NK-92 (cell line): ENCODE data around the gene PTPN14.

ENCODE experiments used
- DNase-seq: peaks from one replicate; lab custom pipeline; 2025; ENCODE audit not compliant: unreplicated experiment; lab: John Stamatoyannopoulos, UW

The PTPN14 gene

DNA sequence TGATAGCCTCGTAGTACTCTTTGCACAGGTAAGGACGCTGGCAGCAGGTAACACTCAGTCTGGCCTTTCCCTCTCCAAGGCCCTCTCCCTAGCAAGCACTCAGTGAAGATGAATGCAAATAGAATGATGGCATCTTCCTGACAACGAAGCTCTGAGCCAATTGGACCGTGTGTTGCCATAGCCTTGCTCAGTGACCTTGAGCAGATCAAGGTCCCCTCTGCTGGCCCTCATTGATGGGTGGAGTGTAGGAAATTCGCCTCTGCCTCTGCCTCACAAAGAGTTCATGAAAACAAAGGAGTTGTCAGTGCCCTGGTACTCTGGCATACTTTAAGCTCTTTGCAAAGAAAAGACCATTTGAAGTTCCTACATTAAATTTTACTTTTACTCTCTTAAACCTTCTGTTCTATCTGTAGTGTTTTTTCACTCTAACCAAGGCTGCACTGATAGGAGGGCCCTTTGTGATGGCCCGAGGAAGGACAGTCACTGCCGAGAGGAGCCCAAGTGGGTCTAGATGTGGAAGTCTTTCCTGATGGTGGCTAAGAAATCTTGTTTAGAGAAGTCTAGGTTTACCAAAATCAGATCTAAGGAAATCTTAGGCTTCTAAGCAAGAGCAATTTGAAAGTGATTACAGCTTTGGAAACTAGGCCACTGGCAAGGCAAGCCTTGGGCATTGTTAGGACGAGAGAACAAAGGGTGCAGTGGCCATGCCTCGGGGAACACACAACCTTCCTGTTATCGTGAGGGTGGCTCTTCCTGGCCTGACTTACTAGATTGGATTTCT lies 232.3 kb downstream of the PTPN14 start:
- DNase-seq: no peak

GRCh38 chr1:214318356-214318755 lies 233.0 kb downstream of the PTPN14 start:
- no peak for DNase-seq

DNA sequence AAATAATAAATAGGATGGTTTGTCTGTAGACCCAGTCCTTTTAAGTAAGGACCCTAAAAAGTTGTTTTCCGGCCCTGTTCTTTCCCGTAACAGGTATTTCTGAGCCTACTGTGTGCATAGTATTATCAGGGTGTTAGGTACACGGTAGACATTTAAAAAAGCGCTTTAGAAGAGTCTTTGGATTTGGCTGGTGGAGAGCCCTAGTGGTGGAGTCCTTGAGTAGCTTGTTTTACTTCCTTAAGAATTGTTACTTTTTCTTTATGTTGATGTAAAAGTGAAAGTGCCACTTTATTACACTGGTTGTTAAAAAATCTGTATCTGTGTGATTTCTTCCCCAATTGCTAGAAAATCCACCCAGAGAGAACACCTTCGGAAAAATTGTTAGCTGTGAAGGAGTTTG lies 233.7 kb downstream of the PTPN14 start:
- no peak for DNase-seq

GRCh38 chr1:214317300-214317699 lies 234.1 kb downstream of the PTPN14 start:
- no peak for DNase-seq

DNA sequence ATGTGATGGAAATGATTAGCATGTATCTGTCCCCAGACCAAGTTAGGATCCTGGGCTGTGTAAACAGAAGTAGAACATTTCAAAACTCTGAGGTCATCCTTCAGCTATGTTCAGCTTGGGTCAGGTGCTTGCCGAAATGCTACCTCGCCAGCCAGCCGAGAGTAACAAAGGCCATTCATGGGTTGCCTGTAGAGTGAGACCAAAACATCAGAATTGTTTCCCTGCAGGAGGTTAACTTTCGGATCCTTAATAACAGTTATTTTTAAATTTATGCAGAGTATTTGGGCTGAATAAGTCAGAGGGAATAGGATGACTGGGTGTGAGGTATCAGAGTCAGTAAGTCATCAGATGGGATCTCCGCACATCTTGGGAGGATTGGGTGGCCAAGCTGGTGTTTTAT lies 234.8 kb downstream of the PTPN14 start:
- no peak for DNase-seq

GRCh38 chr1:214314178-214314843 lies 237.1 kb downstream of the PTPN14 start:
- DNase-seq: no peak

DNA sequence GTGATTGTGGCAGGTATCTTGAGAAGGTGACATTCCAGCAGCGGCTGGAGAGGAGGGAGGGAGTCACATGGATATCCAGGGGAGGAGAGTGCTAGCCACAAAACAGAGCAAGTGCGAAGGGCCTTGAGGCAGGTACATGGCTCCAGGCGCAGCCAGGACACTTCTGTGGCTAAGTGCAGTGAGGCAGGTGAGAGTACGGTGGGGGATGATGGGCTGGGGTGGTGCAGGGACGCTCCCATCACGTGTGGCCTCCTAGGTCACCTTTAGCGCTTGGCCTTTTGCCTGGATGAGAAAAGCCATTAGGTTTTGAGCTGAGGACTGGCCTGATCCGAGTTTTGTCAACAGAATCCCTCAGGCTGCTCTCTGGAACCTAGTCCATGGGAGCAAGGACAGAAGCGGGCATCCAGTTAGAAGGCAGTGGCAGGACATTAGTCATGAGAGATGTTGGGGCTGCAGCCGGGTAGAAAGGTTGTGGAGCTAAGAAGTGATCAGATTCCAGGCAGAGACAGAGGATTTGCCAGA lies 238.8 kb downstream of the PTPN14 start:
- no peak for DNase-seq

- no peak for DNase-seq
Observed at GRCh38 chr1:214310777-214311690, 240.4 kb downstream of the PTPN14 start.

DNA sequence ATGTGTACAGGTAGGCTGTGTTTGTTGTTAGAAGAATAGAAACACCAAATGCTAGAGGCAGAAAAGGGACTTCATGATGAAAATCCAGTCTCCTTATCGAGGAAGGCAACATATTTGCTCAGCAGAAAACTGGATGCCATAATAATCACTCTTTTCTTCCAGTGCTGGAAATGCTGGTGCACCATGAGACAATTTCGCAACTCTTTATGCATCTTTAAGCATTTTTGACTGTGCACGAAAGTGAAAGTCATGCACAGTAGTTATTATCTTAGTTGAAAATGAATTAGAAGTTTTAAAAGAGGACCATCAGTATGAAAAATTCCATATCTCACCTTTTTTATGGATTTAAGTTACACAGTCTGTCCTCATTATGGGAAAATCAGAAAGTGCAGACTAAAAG lies 241.4 kb downstream of the PTPN14 start:
- DNase-seq: no peak

- DNase-seq: no peak
Observed at GRCh38 chr1:214306269-214306668, 245.1 kb downstream of the PTPN14 start.

DNA sequence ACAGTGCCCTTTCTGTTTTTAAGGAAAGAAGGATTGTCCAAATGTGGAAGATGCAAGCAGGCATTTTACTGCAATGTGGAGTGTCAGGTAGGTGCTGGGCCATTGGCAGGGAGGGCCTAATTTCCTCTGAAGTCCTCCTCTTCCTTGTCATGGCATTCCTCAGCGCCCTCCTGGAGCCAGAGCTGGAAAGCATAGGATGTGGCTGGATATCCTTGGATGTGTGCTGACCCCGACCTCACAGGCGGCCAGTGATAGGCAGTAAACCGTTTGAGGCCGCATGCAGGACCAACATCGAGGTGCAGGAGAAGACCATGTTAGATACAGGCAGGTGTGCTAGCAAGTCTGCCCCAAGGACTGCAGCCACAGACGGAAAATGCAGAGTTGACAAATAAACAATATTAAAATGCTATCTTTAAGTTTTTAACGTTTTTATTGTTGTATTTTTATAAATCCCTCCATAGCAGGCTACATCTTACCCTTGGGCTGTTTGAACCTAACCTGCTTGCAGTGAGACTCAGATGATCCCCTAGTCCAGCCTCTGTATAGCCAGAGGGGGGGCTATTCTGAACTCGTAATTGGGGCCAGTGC lies 246.1 kb downstream of the PTPN14 start:
- no peak for DNase-seq

GRCh38 chr1:214303141-214303930 lies 248.1 kb downstream of the PTPN14 start:
- DNase-seq: no peak

GRCh38 chr1:214301526-214301925 lies 249.9 kb downstream of the PTPN14 start:
- DNase-seq: no peak

DNA sequence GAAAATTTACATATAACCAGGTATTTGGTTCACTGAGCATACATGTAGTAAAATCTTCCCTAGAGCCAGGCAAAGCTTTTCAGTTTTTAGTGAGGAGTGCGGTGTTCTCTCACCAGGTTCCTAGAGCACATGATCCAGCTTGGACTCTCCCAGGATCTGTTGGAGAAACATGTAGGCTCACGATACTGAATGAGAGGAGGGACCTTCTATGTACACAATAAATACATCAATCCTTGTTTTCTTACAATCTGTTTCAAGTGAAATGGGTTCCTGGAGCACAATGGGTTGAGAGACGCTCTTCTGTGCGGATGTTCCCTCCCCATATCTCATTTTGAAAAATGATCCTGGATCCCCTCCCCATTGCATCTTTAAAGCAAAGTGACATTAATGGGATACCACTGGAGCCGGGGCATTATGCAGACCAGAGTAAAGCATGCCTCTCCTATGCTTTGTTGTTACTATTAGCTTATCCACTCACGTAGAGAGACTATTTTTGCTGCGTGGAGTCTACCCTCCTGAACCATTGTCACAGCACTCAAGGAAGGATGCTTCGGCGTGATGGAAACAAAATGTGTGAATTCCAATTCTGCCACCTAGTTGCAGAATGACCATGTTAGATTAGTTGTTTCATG lies 251.1 kb downstream of the PTPN14 start:
- no peak for DNase-seq
